Pancreas (tissue), 10 donors: Measurements from ENCODE around the gene TCF7. TPM values are rescaled to one million over a fixed set of nuclear protein-coding genes. Genes with fewer than 3 reads are reported as not detected.

Source experiments
- ATAC-seq, 4 donors: fragments of 200-7000 bp; cut with Tn5 transposase; one replicate each; pipeline versions ENCODE4 v1.8.0 to v1.9.1; 2020; ENCODE audit warnings: mild to moderate bottlenecking in 4 of 4, moderate library complexity in 4 of 4
- DNase-seq, 6 donors: peaks; one replicate each; pipeline ENCODE4 v3.0.0-alpha.2; 2020
- FAIRE-seq: peaks from 2 replicates; lab custom pipeline; 2012; peaks lifted over from hg19 to GRCh38; lab: Jason Lieb, UNC
- H3K27ac ChIP-seq, 4 donors: fragments of 200-600 bp; sonication (generic); 1 replicate in 3 of 4; 2 replicates in 1 of 4; pipeline versions ENCODE4 v1.5.0 to v1.8.0; 2020
- H3K27me3 ChIP-seq, 4 donors: fragments of 200-600 bp; one replicate each; pipeline ENCODE4 v1.8.0; 2021
- H3K36me3 ChIP-seq, 3 donors: fragments of 200-600 bp; sonication (generic) in 1 of 3; one replicate each; pipeline versions ENCODE4 v1.5.0 to v1.8.0; 2020 to 2021
- H3K4me1 ChIP-seq, 3 donors: fragments of 200-600 bp; one replicate each; pipeline ENCODE4 v1.8.0; 2021
- H3K4me3 ChIP-seq, 4 donors: fragments of 200-600 bp; sonication (generic) in 2 of 4; one replicate each; pipeline versions ENCODE4 v1.5.0 to v1.8.0; 2020 to 2021
- H3K9me3 ChIP-seq, 4 donors: fragments of 200-600 bp; one replicate each; pipeline ENCODE4 v1.8.0; 2021
- CTCF ChIP-seq, 4 donors: fragments of 200-600 bp; sonication (generic) in 3 of 4; IDR thresholded peaks; one replicate each; pipeline versions ENCODE4 v1.5.0 to v1.8.0; 2021; ENCODE audit warnings: antibody characterized with exemption in 4 of 4
- WGBS, 2 donors: extraction: QIAGEN DNeasy Blood & Tissue Kit; methylation state at CpG; one replicate each; pipeline ENCODE4 v1.1.7; 2013; 5-methylcytosine and 5-hydroxymethylcytosine counted together
- intact Hi-C, 3 donors: fragments of 100-400 bp; cut with DNase I; formaldehyde crosslinking; loops; one replicate each; pipeline versions ENCODE4 v1.11.1 to v1.14.2; 2022
- polyA plus RNA-seq, 2 donors: library from polyadenylated mRNA; stranded (reverse); fragments of 200-250 nt; gene quantifications; one replicate each; pipeline ENCODE4 v1.2.3, GENCODE V29; 2013
- total RNA-seq, 6 donors: library from RNA; stranded (reverse); fragmentation: NEBNext Ultra II Directional in 4 of 6; extraction: Animal tissue kit (Norgen Biotek cat#: 25700) in 4 of 6; gene quantifications; one replicate each; pipeline versions ENCODE4 v1.2.1 to v1.2.4, GENCODE V29; 2021 to 2023
- donor health status: healthy with polysubstance abuse.
- donor health status: DM: no; HTN: no; CAD: no; lungs with moderate emphysema.
- donor health status: DM: no; HTN: no; CAD: no.
- donor health status: control.
- donor health status: control.
- donor health status: Bipolar disorder and iron deficiency.
- donor health status: DM: yes; HTN: yes; CAD: no.
- donor health status: DM: no; HTN: no; CAD: no.
- donor health status: DM: no; HTN: no; CAD: no.
- donor health status: DM: yes; HTN: yes; CAD: no.

TCF7 gene
- total and polyA plus RNA-seq, 8 donors, result 1.9 to 13.1 (median 6.9) TPM

GRCh38 chr5:134174841-134175839 lies 60.7 kb downstream of the TCF7 start:
- 6 to 8% methylated on average over 10 of the region's 10 CpGs for WGBS, 2 donors
- intact Hi-C loops, result no loop called here
- Histone ChIP-seq H3K4me3 (peak overlapping the region; percentile 85 to 98 (median 93)), H3K36me3 (peaks cover 0 to 16% (median 0%) of the 10 kb centered on the region in 3 donors), H3K9me3 (no peaks in the 10 kb centered on the region), H3K27me3 (no peaks in the 10 kb centered on the region), H3K4me1 (peaks cover 8 to 22% (median 14%) of the 10 kb centered on the region in 3 donors), H3K27ac (peak overlapping the region in 2 of 4 donors; percentile 100)
- no peak for TF ChIP-seq CTCF (IDR thresholded peaks at IDR 0.05)
- DNase-seq, result no peak
- peak; percentile 37 for FAIRE-seq
- ATAC-seq, result no peak

GRCh38 chr5:134175921-134176510 lies 61.5 kb downstream of the TCF7 start:
- peak in 1 of 6 donors; percentile 39 for DNase-seq
- Histone ChIP-seq H3K4me3 (peak overlapping the region; percentile 85 to 98 (median 93)), H3K27ac (peak overlapping the region; percentile 100), H3K9me3 (no peaks in the 10 kb centered on the region), H3K36me3 (peaks cover 0 to 7% (median 0%) of the 10 kb centered on the region in 3 donors), H3K4me1 (peaks cover 8 to 22% (median 14%) of the 10 kb centered on the region in 3 donors), H3K27me3 (no peaks in the 10 kb centered on the region)
- intact Hi-C loops, result no loop called here
- FAIRE-seq, result no peak
- TF ChIP-seq CTCF (IDR thresholded peaks at IDR 0.05), result no peak
- ATAC-seq, result peak; percentile 17 to 48 (median 41)
- 1% methylated on average over 31 of the region's 31 CpGs for WGBS, 2 donors

GRCh38 chr5:134176511-134177368 lies 62.3 kb downstream of the TCF7 start, which contains the start of gene SKP1:
Gene SKP1 (minus strand): TSS chr5:134176950. CDS start chr5:134174022, 2,928 bp downstream.
- Histone ChIP-seq H3K36me3 (peaks cover 0 to 7% (median 0%) of the 10 kb centered on the region in 3 donors), H3K4me3 (peak within 1 kb of the TSS; percentile 85 to 98 (median 93)), H3K27me3 (no peaks in the 10 kb centered on the region), H3K9me3 (no peaks in the 10 kb centered on the region), H3K27ac (peak within 1 kb of the TSS; percentile 100), H3K4me1 (peaks cover 8 to 22% (median 14%) of the 10 kb centered on the region in 3 donors)
- FAIRE-seq (no peak), ATAC-seq (peak; percentile 90 to 94 (median 92)), DNase-seq (peak; percentile 76 to 94 (median 84))
- 0% methylated on average over 85 to 92 of the region's 92 CpGs for WGBS, 2 donors
- intact Hi-C loops, result no loop called here
- TF ChIP-seq CTCF (IDR thresholded peaks at IDR 0.05), result no peak

GRCh38 chr5:134177369-134178095 lies 63.1 kb downstream of the TCF7 start:
- Histone ChIP-seq H3K4me1 (peaks cover 4 to 22% (median 14%) of the 10 kb centered on the region in 3 donors), H3K4me3 (peak overlapping the region; percentile 85 to 98 (median 93)), H3K27me3 (no peaks in the 10 kb centered on the region), H3K9me3 (no peaks in the 10 kb centered on the region), H3K36me3 (peaks cover 0 to under 1% (median 0%) of the 10 kb centered on the region in 3 donors), H3K27ac (peak overlapping the region; percentile 100)
- DNase-seq, result peak in 5 of 6 donors; percentile 16 to 58 (median 43)
- intact Hi-C loops, result no loop called here
- FAIRE-seq, result no peak
- TF ChIP-seq CTCF (IDR thresholded peaks at IDR 0.05), result no peak
- ATAC-seq, result peak in 3 of 4 donors; percentile 49 to 57 (median 49)
- 11 to 15% methylated on average over 29 of the region's 29 CpGs for WGBS, 2 donors
